Measurements from ENCODE around the gene DHX32. TPM values are rescaled to one million over a fixed set of nuclear protein-coding genes. Genes with fewer than 3 reads are reported as not detected.
"Not testable (repeated sequence)": the region's sequence is repeated elsewhere in the genome, so short reads cannot be mapped to it uniquely, and the experiment has no call there.

DHX32 gene
- total RNA-seq, 1 donor from 2014 or later, result 32.5 TPM

- no peak overlapping the region for H3K27ac Mint-ChIP-seq (ENCODE audit: unreplicated experiment)
- H3K27me3 Mint-ChIP-seq (ENCODE audit: low read depth), result no peaks in the 10 kb centered on the region
- DNase-seq (ENCODE audit: low spot score), result no peak
- TF ChIP-seq, protein P1, sequence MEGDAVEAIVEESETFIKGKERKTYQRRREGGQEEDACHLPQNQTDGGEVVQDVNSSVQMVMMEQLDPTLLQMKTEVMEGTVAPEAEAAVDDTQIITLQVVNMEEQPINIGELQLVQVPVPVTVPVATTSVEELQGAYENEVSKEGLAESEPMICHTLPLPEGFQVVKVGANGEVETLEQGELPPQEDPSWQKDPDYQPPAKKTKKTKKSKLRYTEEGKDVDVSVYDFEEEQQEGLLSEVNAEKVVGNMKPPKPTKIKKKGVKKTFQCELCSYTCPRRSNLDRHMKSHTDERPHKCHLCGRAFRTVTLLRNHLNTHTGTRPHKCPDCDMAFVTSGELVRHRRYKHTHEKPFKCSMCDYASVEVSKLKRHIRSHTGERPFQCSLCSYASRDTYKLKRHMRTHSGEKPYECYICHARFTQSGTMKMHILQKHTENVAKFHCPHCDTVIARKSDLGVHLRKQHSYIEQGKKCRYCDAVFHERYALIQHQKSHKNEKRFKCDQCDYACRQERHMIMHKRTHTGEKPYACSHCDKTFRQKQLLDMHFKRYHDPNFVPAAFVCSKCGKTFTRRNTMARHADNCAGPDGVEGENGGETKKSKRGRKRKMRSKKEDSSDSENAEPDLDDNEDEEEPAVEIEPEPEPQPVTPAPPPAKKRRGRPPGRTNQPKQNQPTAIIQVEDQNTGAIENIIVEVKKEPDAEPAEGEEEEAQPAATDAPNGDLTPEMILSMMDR (IDR thresholded peaks at IDR 0.05), result no peak
- no peaks in the 10 kb centered on the region for H3K36me3 Mint-ChIP-seq (ENCODE audit: low read depth)
- H3K4me3 Mint-ChIP-seq (ENCODE audit: unreplicated experiment), result no peak overlapping the region
- peaks cover 2% of the 10 kb centered on the region for H3K9me3 Mint-ChIP-seq (ENCODE audit: low read depth)
- peaks cover 4% of the 10 kb centered on the region for H3K4me1 Mint-ChIP-seq (ENCODE audit: low read depth)
These were observed 44.3 kb upstream of the DHX32 start for GRCh38 chr10:125925262-125925834.

DNA sequence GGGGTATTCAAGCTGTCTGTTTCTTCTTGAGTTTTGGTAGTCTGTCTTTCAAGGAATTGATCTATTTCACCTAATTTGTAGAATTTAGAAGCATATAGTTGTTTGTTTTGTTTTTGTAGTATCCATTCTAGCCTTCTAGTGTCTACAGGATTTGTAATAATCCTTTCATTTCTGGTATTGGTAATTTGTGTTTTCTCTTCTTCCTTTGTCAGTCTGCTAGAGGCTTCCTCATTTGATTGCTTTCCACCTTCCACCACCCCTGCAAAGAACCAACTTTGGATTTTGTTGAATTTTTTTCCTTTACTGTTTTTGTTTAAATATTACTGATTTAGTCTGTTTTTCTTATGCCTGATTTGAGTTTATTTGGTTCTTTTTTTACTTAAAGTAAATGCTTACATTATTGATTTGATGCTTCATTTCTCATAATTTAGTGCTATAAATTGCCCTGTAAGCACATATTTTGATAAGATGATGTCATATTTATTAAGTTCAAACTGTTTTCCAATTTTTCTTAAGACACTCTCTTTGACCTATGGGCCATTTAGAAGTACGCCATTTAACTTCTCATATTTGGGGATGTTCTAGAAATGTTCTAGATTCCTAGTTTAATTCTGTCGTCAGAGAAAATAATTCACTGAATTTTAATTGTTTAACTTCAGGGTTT, 40.7 kb upstream of the DHX32 start:
- H3K27me3 Mint-ChIP-seq (ENCODE audit: low read depth); DNase-seq (ENCODE audit: low spot score); H3K9me3 Mint-ChIP-seq (ENCODE audit: low read depth); H3K4me1 Mint-ChIP-seq (ENCODE audit: low read depth); H3K4me3 Mint-ChIP-seq (ENCODE audit: unreplicated experiment); H3K36me3 Mint-ChIP-seq (ENCODE audit: low read depth); H3K27ac Mint-ChIP-seq (ENCODE audit: unreplicated experiment): not testable (repeated sequence)

- not testable (repeated sequence) for H3K9me3 Mint-ChIP-seq (ENCODE audit: low read depth); H3K27me3 Mint-ChIP-seq (ENCODE audit: low read depth); H3K27ac Mint-ChIP-seq (ENCODE audit: unreplicated experiment); H3K4me1 Mint-ChIP-seq (ENCODE audit: low read depth); H3K36me3 Mint-ChIP-seq (ENCODE audit: low read depth); DNase-seq (ENCODE audit: low spot score); H3K4me3 Mint-ChIP-seq (ENCODE audit: unreplicated experiment)
These were observed 36.7 kb upstream of the DHX32 start for GRCh38 chr10:125917704-125918361.

- peaks cover 2% of the 10 kb centered on the region for H3K27me3 Mint-ChIP-seq (ENCODE audit: low read depth)
- TF ChIP-seq, protein P1 (IDR thresholded peaks at IDR 0.05), result no peak
- H3K9me3 Mint-ChIP-seq (ENCODE audit: low read depth), result peaks cover 3% of the 10 kb centered on the region
- H3K27ac Mint-ChIP-seq (ENCODE audit: unreplicated experiment), result no peak overlapping the region
- H3K4me1 Mint-ChIP-seq (ENCODE audit: low read depth), result peaks cover 4% of the 10 kb centered on the region
- H3K36me3 Mint-ChIP-seq (ENCODE audit: low read depth), result no peaks in the 10 kb centered on the region
- DNase-seq (ENCODE audit: low spot score), result no peak
- H3K4me3 Mint-ChIP-seq (ENCODE audit: unreplicated experiment), result no peak overlapping the region
These were observed 35.9 kb upstream of the DHX32 start for GRCh38 chr10:125916977-125917376.

- H3K36me3 Mint-ChIP-seq (ENCODE audit: low read depth); DNase-seq (ENCODE audit: low spot score); H3K9me3 Mint-ChIP-seq (ENCODE audit: low read depth); H3K4me1 Mint-ChIP-seq (ENCODE audit: low read depth); H3K27ac Mint-ChIP-seq (ENCODE audit: unreplicated experiment); H3K4me3 Mint-ChIP-seq (ENCODE audit: unreplicated experiment); H3K27me3 Mint-ChIP-seq (ENCODE audit: low read depth): not testable (repeated sequence)
These were observed 32.2 kb upstream of the DHX32 start for GRCh38 chr10:125913277-125913676.

GRCh38 chr10:125911990-125912389, 30.9 kb upstream of the DHX32 start:
- Mint-ChIP-seq H3K4me3 (ENCODE audit: unreplicated experiment) (no peak overlapping the region), H3K27ac (ENCODE audit: unreplicated experiment) (no peak overlapping the region), H3K27me3 (ENCODE audit: low read depth) (peaks cover 2% of the 10 kb centered on the region), H3K36me3 (ENCODE audit: low read depth) (peaks cover 5% of the 10 kb centered on the region), H3K4me1 (ENCODE audit: low read depth) (no peaks in the 10 kb centered on the region), H3K9me3 (ENCODE audit: low read depth) (no peaks in the 10 kb centered on the region)
- DNase-seq (ENCODE audit: low spot score), result no peak
- TF ChIP-seq, protein P1 (IDR thresholded peaks at IDR 0.05), result no peak
